ENCODE results near the gene PSMA7.

GRCh38 chr20:62105592-62105991 is 37.6 kb downstream of the PSMA7 start:
- no peak for TF ChIP-seq CTCF (IDR thresholded peaks at IDR 0.05)
- no peak for TF ChIP-seq POLR2A (IDR thresholded peaks at IDR 0.05)
- TF ChIP-seq EP300 (IDR thresholded peaks at IDR 0.05): no peak
- no peak for TF ChIP-seq POLR2AphosphoS5 (IDR thresholded peaks at IDR 0.05)

All from sigmoid colon (tissue), 4 donors.